ENCODE measurements around the gene GJB5.

The GJB5 gene

DNA sequence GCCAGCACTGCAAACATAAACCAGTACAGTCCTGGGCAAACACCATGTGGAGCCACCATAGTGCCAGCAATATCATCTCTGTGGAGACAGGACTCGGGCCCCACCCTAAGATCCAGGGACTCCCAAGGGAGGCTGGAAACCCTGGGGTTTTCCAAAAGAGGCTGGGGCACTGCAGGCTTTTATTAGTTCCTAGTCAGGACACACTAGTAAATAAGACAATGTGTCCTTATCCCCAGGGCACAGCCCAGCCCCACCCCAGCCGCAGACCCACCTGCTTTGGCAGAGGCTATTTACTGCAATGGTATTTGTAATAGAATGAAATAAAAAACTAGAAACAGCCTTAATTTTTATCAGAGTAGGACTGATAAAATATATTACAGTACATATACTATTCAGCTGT, 25.7 kb downstream of the GJB5 start:
- TF ChIP-seq, protein P1, sequence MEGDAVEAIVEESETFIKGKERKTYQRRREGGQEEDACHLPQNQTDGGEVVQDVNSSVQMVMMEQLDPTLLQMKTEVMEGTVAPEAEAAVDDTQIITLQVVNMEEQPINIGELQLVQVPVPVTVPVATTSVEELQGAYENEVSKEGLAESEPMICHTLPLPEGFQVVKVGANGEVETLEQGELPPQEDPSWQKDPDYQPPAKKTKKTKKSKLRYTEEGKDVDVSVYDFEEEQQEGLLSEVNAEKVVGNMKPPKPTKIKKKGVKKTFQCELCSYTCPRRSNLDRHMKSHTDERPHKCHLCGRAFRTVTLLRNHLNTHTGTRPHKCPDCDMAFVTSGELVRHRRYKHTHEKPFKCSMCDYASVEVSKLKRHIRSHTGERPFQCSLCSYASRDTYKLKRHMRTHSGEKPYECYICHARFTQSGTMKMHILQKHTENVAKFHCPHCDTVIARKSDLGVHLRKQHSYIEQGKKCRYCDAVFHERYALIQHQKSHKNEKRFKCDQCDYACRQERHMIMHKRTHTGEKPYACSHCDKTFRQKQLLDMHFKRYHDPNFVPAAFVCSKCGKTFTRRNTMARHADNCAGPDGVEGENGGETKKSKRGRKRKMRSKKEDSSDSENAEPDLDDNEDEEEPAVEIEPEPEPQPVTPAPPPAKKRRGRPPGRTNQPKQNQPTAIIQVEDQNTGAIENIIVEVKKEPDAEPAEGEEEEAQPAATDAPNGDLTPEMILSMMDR (IDR thresholded peaks at IDR 0.05; ENCODE audit: poor library complexity, severe bottlenecking): no peak
- DNase-seq (ENCODE audit: low spot score) (no peak), ATAC-seq (ENCODE audit: low read depth) (no peak)
- Histone ChIP-seq H3K36me3 (ENCODE audit: low read depth) (peaks cover 35% of the 10 kb centered on the region), H3K4me3 (ENCODE audit: severe bottlenecking) (peak overlapping the region; percentile 85), H3K9me3 (ENCODE audit: severe bottlenecking) (no peaks in the 10 kb centered on the region), H3K4me1 (ENCODE audit: insufficient read depth, poor library complexity, severe bottlenecking) (peaks cover 32% of the 10 kb centered on the region), H3K27ac (ENCODE audit: poor library complexity, severe bottlenecking) (peak overlapping the region; percentile 98), H3K27me3 (ENCODE audit: insufficient read depth, poor library complexity, severe bottlenecking) (no peaks in the 10 kb centered on the region)

DNA sequence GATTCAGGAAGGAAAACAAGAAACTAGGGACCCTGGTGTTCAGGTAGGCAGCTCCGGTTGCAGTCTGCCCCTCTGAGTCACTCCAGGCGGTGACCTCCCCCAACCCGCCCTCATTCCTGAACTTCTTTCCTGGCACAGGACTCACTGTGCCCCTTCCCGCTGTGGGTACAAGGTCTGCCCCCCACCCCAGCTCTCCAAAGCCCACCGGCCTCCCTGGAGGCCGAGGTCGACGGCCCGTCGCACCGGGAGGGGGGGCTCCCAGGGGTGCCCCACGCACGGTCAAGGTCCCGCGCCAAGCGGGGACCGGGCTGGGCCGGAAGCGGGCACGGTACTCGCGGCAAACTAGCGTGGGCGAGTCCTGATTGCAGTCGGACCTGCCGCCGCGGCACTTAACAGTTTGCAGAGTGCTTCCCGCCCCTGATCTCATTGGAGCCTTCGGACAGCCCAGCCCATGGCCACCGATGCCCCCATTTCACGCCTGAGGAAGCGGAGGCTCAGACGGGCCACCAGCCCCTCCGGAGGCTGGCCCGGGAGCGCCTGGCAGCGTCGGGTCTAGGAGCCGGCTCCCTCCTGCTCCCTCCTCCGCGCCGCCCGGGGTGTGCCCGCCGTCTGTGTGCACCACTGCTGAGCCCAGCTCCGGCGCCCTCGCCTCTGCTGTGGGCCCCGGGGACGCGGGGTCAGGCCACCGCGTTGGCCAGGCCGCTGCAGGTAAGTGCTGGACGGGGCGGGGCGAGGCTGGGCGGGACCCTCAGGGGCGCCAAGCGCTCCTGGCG, 26.4 kb downstream of the GJB5 start, which contains the start of gene GJB3:
Gene GJB3 (plus strand): TSS at position 144 of the 773 bp plus-strand sequence. CDS start 3,549 bp downstream, outside the sequence.
- H3K27me3 ChIP-seq (ENCODE audit: insufficient read depth, poor library complexity, severe bottlenecking): no peaks in the 10 kb centered on the region
- no peaks in the 10 kb centered on the region for H3K9me3 ChIP-seq (ENCODE audit: severe bottlenecking)
- H3K4me1 ChIP-seq (ENCODE audit: insufficient read depth, poor library complexity, severe bottlenecking): peaks cover 32% of the 10 kb centered on the region
- DNase-seq (ENCODE audit: low spot score) (no peak), ATAC-seq (ENCODE audit: low read depth) (peak; percentile 53)
- TF ChIP-seq, protein P1 (IDR thresholded peaks at IDR 0.05; ENCODE audit: poor library complexity, severe bottlenecking): peak; percentile 46
- H3K27ac ChIP-seq (ENCODE audit: poor library complexity, severe bottlenecking): peak within 1 kb of the TSS; percentile 98
- H3K4me3 ChIP-seq (ENCODE audit: severe bottlenecking): peak within 1 kb of the TSS; percentile 85
- peaks cover 42% of the 10 kb centered on the region for H3K36me3 ChIP-seq (ENCODE audit: low read depth)

DNA sequence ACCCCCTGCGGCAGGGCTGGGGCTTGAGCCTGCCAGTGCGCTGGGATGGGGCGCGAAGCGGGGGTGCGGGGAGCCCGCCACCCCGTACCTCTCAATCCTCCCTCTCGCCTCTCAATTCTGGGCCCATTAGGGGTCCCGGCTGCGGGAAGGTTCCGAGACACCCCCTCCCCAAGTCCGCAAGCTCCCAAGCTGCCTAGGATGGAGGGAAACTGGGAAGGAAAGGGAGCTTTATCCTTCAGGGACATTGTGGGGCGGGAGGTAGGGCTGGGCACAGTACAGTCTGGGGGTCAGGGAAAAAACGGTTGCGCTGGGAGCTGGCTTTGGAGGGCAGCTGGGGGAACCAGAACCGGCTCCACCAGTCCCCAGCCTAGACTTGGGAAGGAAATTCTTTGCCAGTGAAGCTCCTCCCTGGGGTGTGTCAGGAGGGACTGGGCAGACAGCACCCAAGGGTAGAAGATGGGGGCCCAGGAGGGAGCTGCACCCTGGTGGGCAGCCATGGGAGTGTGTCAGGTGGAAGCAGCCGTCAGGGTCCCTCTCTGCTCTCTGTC, 27.1 kb downstream of the GJB5 start:
- Histone ChIP-seq H3K9me3 (ENCODE audit: severe bottlenecking) (no peaks in the 10 kb centered on the region), H3K4me1 (ENCODE audit: insufficient read depth, poor library complexity, severe bottlenecking) (peaks cover 32% of the 10 kb centered on the region), H3K36me3 (ENCODE audit: low read depth) (peaks cover 49% of the 10 kb centered on the region), H3K4me3 (ENCODE audit: severe bottlenecking) (peak overlapping the region; percentile 85), H3K27ac (ENCODE audit: poor library complexity, severe bottlenecking) (peak overlapping the region; percentile 98), H3K27me3 (ENCODE audit: insufficient read depth, poor library complexity, severe bottlenecking) (no peaks in the 10 kb centered on the region)
- ATAC-seq (ENCODE audit: low read depth) (peak; percentile 37), DNase-seq (ENCODE audit: low spot score) (no peak)
- TF ChIP-seq, protein P1 (IDR thresholded peaks at IDR 0.05; ENCODE audit: poor library complexity, severe bottlenecking): peak; percentile 30

DNA sequence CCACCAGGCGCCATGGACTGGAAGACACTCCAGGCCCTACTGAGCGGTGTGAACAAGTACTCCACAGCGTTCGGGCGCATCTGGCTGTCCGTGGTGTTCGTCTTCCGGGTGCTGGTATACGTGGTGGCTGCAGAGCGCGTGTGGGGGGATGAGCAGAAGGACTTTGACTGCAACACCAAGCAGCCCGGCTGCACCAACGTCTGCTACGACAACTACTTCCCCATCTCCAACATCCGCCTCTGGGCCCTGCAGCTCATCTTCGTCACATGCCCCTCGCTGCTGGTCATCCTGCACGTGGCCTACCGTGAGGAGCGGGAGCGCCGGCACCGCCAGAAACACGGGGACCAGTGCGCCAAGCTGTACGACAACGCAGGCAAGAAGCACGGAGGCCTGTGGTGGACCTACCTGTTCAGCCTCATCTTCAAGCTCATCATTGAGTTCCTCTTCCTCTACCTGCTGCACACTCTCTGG, 29.9 kb downstream of the GJB5 start:
- Histone ChIP-seq H3K9me3 (ENCODE audit: severe bottlenecking) (no peaks in the 10 kb centered on the region), H3K27ac (ENCODE audit: poor library complexity, severe bottlenecking) (peak overlapping the region; percentile 98), H3K4me1 (ENCODE audit: insufficient read depth, poor library complexity, severe bottlenecking) (peaks cover 14% of the 10 kb centered on the region), H3K27me3 (ENCODE audit: insufficient read depth, poor library complexity, severe bottlenecking) (no peaks in the 10 kb centered on the region), H3K36me3 (ENCODE audit: low read depth) (peaks cover 57% of the 10 kb centered on the region), H3K4me3 (ENCODE audit: severe bottlenecking) (no peak overlapping the region)
- DNase-seq (ENCODE audit: low spot score) (no peak), ATAC-seq (ENCODE audit: low read depth) (no peak)
- TF ChIP-seq, protein P1 (IDR thresholded peaks at IDR 0.05; ENCODE audit: poor library complexity, severe bottlenecking): no peak
